GM12865 (cell line): ENCODE measurements around the gene EFNA1.
"Not testable (repeated sequence)": the region's sequence is repeated elsewhere in the genome, so short reads cannot be mapped to it uniquely, and the experiment has no call there.

Experiments used
- DNase-seq: peaks from one replicate; pipeline ENCODE4 v3.0.0; 2010; ENCODE audit warnings: low read depth
- H3K4me3 ChIP-seq: 2 replicates; pipeline ENCODE4 v1.5.1; 2011; ENCODE audit warnings: mild to moderate bottlenecking, low read depth, low read length, control low read depth
- CTCF ChIP-seq: IDR thresholded peaks from 2 replicates; pipeline ENCODE4 v1.5.1; 2011; ENCODE audit warnings: low read length, control low read depth, low read depth, inconsistent platforms; ENCODE audit not compliant: insufficient read depth; ENCODE audit errors: missing control alignments

EFNA1 gene

DNA sequence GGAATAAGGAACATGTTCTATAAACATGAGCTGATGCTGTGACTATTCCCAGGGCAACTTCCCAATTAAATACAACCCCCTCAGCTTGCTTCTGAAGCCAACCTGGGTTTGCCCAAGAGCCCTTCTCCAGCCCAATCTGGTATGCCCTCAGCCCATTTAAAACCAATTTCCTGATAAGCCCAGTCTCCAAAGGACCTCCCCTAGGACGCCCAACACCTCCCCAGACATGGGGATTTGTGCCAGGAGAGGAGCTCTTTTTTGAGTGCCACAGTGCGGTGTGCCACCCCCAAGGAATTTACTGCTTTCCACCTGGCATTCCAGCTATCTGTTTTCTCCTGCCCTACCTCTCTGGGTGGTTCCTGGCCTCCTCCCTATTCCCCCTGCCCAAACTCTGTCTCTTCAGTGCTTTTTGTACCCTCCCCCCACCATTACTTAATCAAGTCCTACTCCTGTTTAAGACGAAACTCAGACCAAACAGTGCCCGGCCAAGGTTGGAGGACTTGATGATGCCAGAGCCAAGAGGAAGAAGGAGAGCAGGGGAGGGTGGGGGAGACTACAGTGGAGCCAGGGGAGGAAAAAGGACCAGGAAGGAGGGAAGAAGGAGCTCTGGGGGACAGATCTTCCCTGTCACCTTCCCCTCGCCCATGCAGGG lies 11.4 kb upstream of the EFNA1 start:
- no peak for TF ChIP-seq CTCF
- no peak overlapping the region for H3K4me3 ChIP-seq
- DNase-seq, result no peak

DNA sequence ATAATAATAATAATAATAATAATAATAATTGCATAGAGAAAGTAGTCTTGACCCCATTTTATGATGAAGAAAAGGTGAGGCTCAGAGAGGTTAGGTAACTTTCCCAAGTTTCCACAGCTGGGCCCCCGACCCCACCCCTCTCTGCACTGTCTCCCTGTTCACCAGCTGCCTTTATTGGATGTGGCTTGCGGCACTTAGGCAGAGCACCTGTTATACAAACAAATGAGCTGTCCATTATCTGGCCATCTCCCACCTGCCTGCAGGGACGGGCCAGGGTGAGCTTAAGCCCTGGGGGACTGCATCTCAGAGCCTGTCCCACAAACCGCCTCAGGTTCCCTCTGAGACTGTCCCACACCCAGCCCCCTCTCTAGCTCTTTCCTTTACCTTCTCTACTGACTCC lies 10.1 kb upstream of the EFNA1 start:
- H3K4me3 ChIP-seq, result no peak overlapping the region
- no peak for DNase-seq
- no peak for TF ChIP-seq CTCF

DNA sequence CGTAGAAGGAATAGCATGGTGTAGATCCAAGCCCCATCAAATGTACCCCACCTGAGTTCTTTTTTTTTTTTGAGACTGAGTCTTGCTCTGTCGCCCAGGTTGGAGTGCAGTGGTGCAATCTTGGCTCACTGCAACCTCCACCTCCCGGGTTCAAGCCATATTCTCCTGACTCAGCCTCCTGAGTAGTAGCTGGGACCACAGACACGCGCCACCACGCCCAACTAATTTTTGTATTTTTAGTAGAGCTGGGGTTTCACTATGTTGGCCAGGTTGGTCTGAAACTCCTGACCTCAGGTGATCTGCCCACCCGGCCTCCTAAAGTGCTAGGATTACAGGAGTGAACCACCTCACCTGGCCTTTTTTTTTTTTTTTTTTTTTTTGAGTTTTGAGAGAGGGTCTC lies 9.6 kb upstream of the EFNA1 start:
- not testable (repeated sequence) for H3K4me3 ChIP-seq, DNase-seq

- TF ChIP-seq CTCF, result no peak
Observed at GRCh38 chr1:155120253-155120652, 7.4 kb upstream of the EFNA1 start.

GRCh38 chr1:155121249-155121648 lies 6.4 kb upstream of the EFNA1 start:
- no peak for DNase-seq
- H3K4me3 ChIP-seq, result no peak overlapping the region
- no peak for TF ChIP-seq CTCF

More at GRCh38 chr1:155120253-155120652, 7.4 kb upstream of the EFNA1 start:
- no peak for DNase-seq
- no peak overlapping the region for H3K4me3 ChIP-seq

GRCh38 chr1:155122308-155122707 lies 5.4 kb upstream of the EFNA1 start:
- TF ChIP-seq CTCF, result no peak
- no peak for DNase-seq
- H3K4me3 ChIP-seq, result no peak overlapping the region

DNA sequence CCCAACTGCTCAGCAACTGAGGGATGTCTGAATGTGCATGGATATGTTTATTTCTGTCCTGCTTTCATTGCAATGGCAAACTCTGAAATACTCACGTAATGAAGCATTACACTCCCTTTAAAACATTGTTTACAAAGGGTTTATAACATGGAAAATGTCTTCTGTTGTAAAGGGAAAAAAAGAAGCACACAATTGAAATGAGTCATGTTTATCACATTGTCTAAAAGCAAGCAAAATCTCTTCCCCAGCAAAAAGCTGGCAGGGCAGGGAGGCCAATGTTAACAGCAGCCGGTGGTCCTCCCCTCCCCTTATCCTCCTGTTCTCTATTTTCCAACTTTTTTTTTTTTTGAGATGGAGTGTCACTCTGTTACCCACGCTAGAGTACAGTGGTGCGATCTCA lies 3.9 kb upstream of the EFNA1 start:
- DNase-seq, result no peak
- H3K4me3 ChIP-seq, result no peak overlapping the region
- no peak for TF ChIP-seq CTCF
